ENCODE data around the gene DMXL1.

DNA sequence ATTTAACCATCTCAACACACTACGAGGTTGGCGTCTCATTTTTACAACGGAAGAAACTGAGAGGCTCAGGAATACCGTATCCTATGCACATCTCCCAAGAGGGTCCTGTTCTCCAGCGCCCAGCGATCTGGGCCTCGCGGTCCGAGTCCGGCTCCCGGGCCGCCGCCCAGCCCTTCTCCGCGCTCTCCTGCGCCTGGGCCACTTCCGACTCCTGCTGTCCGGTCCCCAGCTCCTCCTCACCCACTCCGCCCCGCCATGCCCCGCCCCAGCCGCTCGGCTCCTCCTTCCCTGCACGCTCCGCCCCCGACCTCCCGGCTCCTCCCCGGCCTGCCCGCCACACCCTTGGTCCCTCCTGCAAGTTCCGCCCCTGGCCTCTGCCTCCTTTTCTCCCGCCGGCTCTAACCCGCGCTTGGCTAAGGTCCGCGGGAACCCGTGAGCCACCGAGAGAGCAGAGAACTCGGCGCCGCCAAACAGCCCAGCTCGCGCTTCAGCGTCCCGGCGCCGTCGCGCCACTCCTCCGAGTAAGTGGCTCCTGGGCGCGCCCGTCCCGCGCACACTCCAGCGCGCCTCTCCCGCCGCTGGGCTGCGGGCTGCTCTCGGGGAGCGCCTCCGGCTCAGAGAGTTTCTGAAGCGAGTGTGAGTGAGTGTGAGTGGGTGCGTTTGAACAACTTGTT is 197.6 kb downstream of the DMXL1 start:
- TF ChIP-seq YY1 (IDR thresholded peaks at IDR 0.05; ENCODE audit: low read depth), result no peak
- peak; percentile 0; the same call in 1 of the 2 replicates for TF ChIP-seq RAD21 (IDR thresholded peaks at IDR 0.05; ENCODE audit: low read length)
- TF ChIP-seq, protein P1, sequence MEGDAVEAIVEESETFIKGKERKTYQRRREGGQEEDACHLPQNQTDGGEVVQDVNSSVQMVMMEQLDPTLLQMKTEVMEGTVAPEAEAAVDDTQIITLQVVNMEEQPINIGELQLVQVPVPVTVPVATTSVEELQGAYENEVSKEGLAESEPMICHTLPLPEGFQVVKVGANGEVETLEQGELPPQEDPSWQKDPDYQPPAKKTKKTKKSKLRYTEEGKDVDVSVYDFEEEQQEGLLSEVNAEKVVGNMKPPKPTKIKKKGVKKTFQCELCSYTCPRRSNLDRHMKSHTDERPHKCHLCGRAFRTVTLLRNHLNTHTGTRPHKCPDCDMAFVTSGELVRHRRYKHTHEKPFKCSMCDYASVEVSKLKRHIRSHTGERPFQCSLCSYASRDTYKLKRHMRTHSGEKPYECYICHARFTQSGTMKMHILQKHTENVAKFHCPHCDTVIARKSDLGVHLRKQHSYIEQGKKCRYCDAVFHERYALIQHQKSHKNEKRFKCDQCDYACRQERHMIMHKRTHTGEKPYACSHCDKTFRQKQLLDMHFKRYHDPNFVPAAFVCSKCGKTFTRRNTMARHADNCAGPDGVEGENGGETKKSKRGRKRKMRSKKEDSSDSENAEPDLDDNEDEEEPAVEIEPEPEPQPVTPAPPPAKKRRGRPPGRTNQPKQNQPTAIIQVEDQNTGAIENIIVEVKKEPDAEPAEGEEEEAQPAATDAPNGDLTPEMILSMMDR (IDR thresholded peaks at IDR 0.05), result no peak
- TF ChIP-seq MXI1 (IDR thresholded peaks at IDR 0.05; ENCODE audit: low read depth, low read length), result peak; percentile 65
- TF ChIP-seq, protein P2, sequence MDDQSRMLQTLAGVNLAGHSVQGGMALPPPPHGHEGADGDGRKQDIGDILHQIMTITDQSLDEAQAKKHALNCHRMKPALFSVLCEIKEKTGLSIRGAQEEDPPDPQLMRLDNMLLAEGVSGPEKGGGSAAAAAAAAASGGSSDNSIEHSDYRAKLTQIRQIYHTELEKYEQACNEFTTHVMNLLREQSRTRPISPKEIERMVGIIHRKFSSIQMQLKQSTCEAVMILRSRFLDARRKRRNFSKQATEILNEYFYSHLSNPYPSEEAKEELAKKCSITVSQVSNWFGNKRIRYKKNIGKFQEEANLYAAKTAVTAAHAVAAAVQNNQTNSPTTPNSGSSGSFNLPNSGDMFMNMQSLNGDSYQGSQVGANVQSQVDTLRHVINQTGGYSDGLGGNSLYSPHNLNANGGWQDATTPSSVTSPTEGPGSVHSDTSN (IDR thresholded peaks at IDR 0.05), result 0 out of 2 replicates have a peak, but pooled peaks have one; percentile 12
- TF ChIP-seq GABPA (IDR thresholded peaks at IDR 0.05; ENCODE audit: low read depth), result no peak
